GM12801 (cell line): Measurements from ENCODE around the gene CHTOP.

Experiments
- CTCF ChIP-seq: IDR thresholded peaks from one replicate; pipeline ENCODE4 v1.5.1; 2011; ENCODE audit warnings: control low read depth; ENCODE audit not compliant: insufficient read length; ENCODE audit errors: extremely low read depth

Gene CHTOP

GRCh38 chr1:153669606-153670005 is 35.7 kb downstream of the CHTOP start:
- TF ChIP-seq CTCF: no peak

- TF ChIP-seq CTCF: no peak
These were observed 36.5 kb downstream of the CHTOP start for GRCh38 chr1:153670257-153670858.

- no peak for TF ChIP-seq CTCF
These were observed 37.2 kb downstream of the CHTOP start, which contains the start of gene ILF2 for GRCh38 chr1:153670859-153671627. TSS of gene ILF2 (minus strand) at chr1:153670993. CDS start at chr1:153670922, 71 bp downstream.

- TF ChIP-seq CTCF: no peak
These were observed 39.6 kb downstream of the CHTOP start for GRCh38 chr1:153673511-153673910.

- TF ChIP-seq CTCF: peak; percentile 78
These were observed 44.1 kb downstream of the CHTOP start for GRCh38 chr1:153677718-153678518.

- no peak for TF ChIP-seq CTCF
These were observed 44.9 kb downstream of the CHTOP start, which contains the start of gene NPR1 for GRCh38 chr1:153678519-153679336. TSS of gene NPR1 (plus strand) at chr1:153678688. CDS start at chr1:153679109, 421 bp downstream.
